NCI-H2081 (cell line): ENCODE data around the gene FAM24B.
"Not testable (repeated sequence)": the region's sequence is repeated elsewhere in the genome, so short reads cannot be mapped to it uniquely, and the experiment has no call there.

Source experiments
- DNase-seq, 2 experiments: peaks; one replicate each; lab custom pipeline; 2025; lab: John Stamatoyannopoulos, UW

FAM24B gene

GRCh38 chr10:122858042-122858441 is 21.3 kb downstream of the FAM24B start:
- DNase-seq: not testable (repeated sequence)

- no peak for DNase-seq
These were observed 22.5 kb downstream of the FAM24B start for GRCh38 chr10:122856902-122857301.

- no peak for DNase-seq
These were observed 23.6 kb downstream of the FAM24B start for GRCh38 chr10:122855745-122856144.

- DNase-seq: no peak
These were observed 24.7 kb downstream of the FAM24B start for GRCh38 chr10:122854648-122855047.

GRCh38 chr10:122853665-122854313 is 25.6 kb downstream of the FAM24B start:
- DNase-seq: no peak

GRCh38 chr10:122852261-122852660 is 27.1 kb downstream of the FAM24B start:
- DNase-seq: no peak

GRCh38 chr10:122850705-122851640 is 28.4 kb downstream of the FAM24B start:
- no peak for DNase-seq

- no peak for DNase-seq
These were observed 29.3 kb downstream of the FAM24B start for GRCh38 chr10:122849900-122850605.

- no peak for DNase-seq
These were observed 30.3 kb downstream of the FAM24B start for GRCh38 chr10:122849090-122849489.

- no peak for DNase-seq
These were observed 31.4 kb downstream of the FAM24B start for GRCh38 chr10:122847782-122848604.

- no peak for DNase-seq
These were observed 33.5 kb downstream of the FAM24B start, which contains the start of gene CUZD1 for GRCh38 chr10:122845783-122846332. CUZD1 (minus strand) TSS chr10:122845857; CDS start chr10:122845843, 14 bp downstream.

- DNase-seq: no peak
These were observed 35.2 kb downstream of the FAM24B start for GRCh38 chr10:122844146-122844545.

- no peak for DNase-seq
These were observed 37.8 kb downstream of the FAM24B start for GRCh38 chr10:122841569-122841968.

- DNase-seq: no peak
These were observed 39.9 kb downstream of the FAM24B start for GRCh38 chr10:122839505-122839904.

GRCh38 chr10:122838880-122839279 is 40.5 kb downstream of the FAM24B start:
- DNase-seq: no peak

GRCh38 chr10:122835908-122836307 is 43.5 kb downstream of the FAM24B start:
- no peak for DNase-seq

GRCh38 chr10:122830965-122831353 is 48.4 kb downstream of the FAM24B start:
- DNase-seq: no peak

GRCh38 chr10:122830273-122830964 is 49.0 kb downstream of the FAM24B start:
- no peak for DNase-seq

GRCh38 chr10:122829454-122829853 is 49.9 kb downstream of the FAM24B start:
- no peak for DNase-seq

- no peak for DNase-seq
These were observed 50.6 kb downstream of the FAM24B start for GRCh38 chr10:122828716-122829255.
